HEK293 (cell line): ENCODE measurements around the gene IMP3.

Experiments
- CTCF ChIA-PET: fragments of 350-600 bp; formaldehyde crosslinking; extraction: SDS; loops from one replicate; lab custom pipeline; 2021; ENCODE audit warnings: antibody characterized with exemption; lab: Yijun Ruan, JAX
- POLR2A ChIA-PET: fragments of 300-600 bp; formaldehyde crosslinking; extraction: SDS; loops from one replicate; lab custom pipeline; 2020; ENCODE audit warnings: antibody characterized with exemption, inconsistent platforms; lab: Yijun Ruan, JAX
- H3K27ac ChIP-seq: fragments of 200-500 bp; sonication (Bioruptor generic); 2 replicates; pipeline ENCODE4 v1.5.1; 2014; ENCODE audit warnings: low read depth, low read length, control low read depth, inconsistent platforms; ENCODE audit errors: extremely low read depth
- H3K36me3 ChIP-seq, 2 experiments: fragments of 200-500 bp in 1 of 2; sonication (Bioruptor generic) in 1 of 2; 1 replicate in 1 of 2; 2 replicates in 1 of 2; pipeline ENCODE4 v1.5.1; 2014 to 2017; ENCODE audit warnings: inconsistent platforms in 2 of 2, low read length in 2 of 2; ENCODE audit not compliant: control insufficient read depth in 2 of 2, insufficient read depth in 1 of 2
- H3K4me1 ChIP-seq: fragments of 200-500 bp; sonication (Bioruptor generic); 2 replicates; pipeline ENCODE4 v1.5.1; 2014; ENCODE audit warnings: mild to moderate bottlenecking, low read length, inconsistent platforms; ENCODE audit not compliant: control insufficient read depth, insufficient read depth
- H3K4me3 ChIP-seq: 2 replicates; pipeline ENCODE4 v1.5.1; 2011; ENCODE audit warnings: low read depth, mild to moderate bottlenecking, control low read depth, low read length, moderate library complexity
- H3K9me3 ChIP-seq: fragments of 200-500 bp; sonication (Bioruptor generic); 2 replicates; pipeline ENCODE4 v1.5.1; 2014; ENCODE audit warnings: low read depth, low read length, inconsistent platforms; ENCODE audit not compliant: control insufficient read depth, insufficient read depth
- PRDM1 ChIP-seq: fragments of 450-650 bp; formaldehyde crosslinking; IDR thresholded peaks from 2 replicates; pipeline ENCODE4; 2016; ENCODE audit warnings: missing biosample characterization, missing genetic modification characterization
- SCRT1 ChIP-seq: fragments of 450-650 bp; formaldehyde crosslinking; IDR thresholded peaks from 2 replicates; pipeline ENCODE4 v1.5.1; 2016; ENCODE audit warnings: missing biosample characterization, missing genetic modification characterization, borderline replicate concordance
- SCRT2 ChIP-seq: fragments of 450-650 bp; formaldehyde crosslinking; IDR thresholded peaks from 2 replicates; pipeline ENCODE4 v1.5.1; 2016; ENCODE audit warnings: missing biosample characterization, missing genetic modification characterization
- SP7 ChIP-seq: fragments of 450-650 bp; formaldehyde crosslinking; IDR thresholded peaks from 2 replicates; pipeline ENCODE4 v1.5.1; 2016; ENCODE audit warnings: missing biosample characterization, missing genetic modification characterization
- ZNF157 ChIP-seq: fragments of 450-650 bp; formaldehyde crosslinking; IDR thresholded peaks from 2 replicates; pipeline ENCODE4 v1.5.1; 2016; ENCODE audit warnings: missing biosample characterization, missing genetic modification characterization
- ZNF391 ChIP-seq: fragments of 450-650 bp; formaldehyde crosslinking; IDR thresholded peaks from 2 replicates; pipeline ENCODE4 v1.5.1; 2016; ENCODE audit warnings: low read depth, missing biosample characterization, missing genetic modification characterization, borderline replicate concordance
- ZNF514 ChIP-seq: fragments of 450-650 bp; formaldehyde crosslinking; IDR thresholded peaks from 2 replicates; pipeline ENCODE4 v1.5.1; 2016; ENCODE audit warnings: missing biosample characterization, missing genetic modification characterization
- ZNF558 ChIP-seq: fragments of 450-650 bp; formaldehyde crosslinking; IDR thresholded peaks from 2 replicates; pipeline ENCODE4 v1.5.1; 2016; ENCODE audit warnings: missing biosample characterization, missing genetic modification characterization
- ZNF792 ChIP-seq: fragments of 450-650 bp; formaldehyde crosslinking; IDR thresholded peaks from 2 replicates; pipeline ENCODE4 v1.5.1; 2016; ENCODE audit warnings: missing biosample characterization, missing genetic modification characterization
- TF ChIP-seq, protein P1 (sequence below): fragments of 450-650 bp; formaldehyde crosslinking; IDR thresholded peaks from 2 replicates; pipeline ENCODE4 v1.5.1; 2017; ENCODE audit warnings: missing biosample characterization, missing genetic modification characterization
- TF ChIP-seq, protein P2 (sequence below): fragments of 450-650 bp; formaldehyde crosslinking; IDR thresholded peaks from 2 replicates; pipeline ENCODE4 v1.5.1; 2016; ENCODE audit warnings: missing biosample characterization, missing genetic modification characterization
- TF ChIP-seq, protein P3 (sequence below): fragments of 450-650 bp; formaldehyde crosslinking; conservative IDR thresholded peaks from 2 replicates; pipeline ENCODE4 v1.5.1; 2016; ENCODE audit warnings: low read depth, missing biosample characterization, missing genetic modification characterization

The IMP3 gene

DNA sequence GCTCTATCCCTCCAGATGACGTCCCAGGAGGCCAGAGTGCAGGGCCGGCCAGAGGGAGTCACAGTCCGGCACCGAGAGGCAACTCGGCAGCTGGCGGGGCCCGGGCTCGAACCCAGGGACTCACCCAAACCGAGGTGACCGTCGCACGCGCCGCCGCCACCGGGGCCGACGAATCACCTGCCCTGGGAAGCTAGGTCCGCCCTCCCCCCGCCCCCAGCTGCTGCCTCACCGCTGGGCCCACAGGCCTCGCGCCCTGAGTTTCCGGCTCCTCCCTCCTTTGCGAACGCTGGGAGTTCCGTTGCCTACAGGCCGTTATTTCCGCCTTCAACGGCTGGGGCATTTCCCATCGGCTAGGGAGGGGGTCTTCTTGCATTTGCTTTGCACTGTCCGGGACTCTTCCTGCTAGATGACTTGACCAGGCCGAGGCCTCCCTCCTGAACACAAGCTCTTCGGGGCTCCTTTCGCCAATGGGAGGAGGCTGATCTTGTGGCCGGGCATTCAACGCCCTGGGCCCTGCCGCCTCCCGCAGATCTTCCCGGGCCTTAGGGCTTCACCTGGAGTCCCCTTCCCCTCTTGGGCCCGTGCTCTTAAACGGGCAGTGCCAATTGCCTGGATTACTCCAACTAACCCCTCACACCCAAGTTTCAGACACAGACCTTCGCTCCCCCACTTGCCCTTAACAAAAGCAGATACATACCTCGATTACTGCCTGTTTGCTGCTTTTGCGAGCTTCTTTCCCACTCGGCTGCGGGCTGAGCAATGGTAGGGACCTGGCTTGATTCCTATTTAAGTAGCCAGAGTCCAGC, 14.3 kb downstream of the IMP3 start, which contains the start of gene SNUPN (continued):
- TF ChIP-seq, protein P1, sequence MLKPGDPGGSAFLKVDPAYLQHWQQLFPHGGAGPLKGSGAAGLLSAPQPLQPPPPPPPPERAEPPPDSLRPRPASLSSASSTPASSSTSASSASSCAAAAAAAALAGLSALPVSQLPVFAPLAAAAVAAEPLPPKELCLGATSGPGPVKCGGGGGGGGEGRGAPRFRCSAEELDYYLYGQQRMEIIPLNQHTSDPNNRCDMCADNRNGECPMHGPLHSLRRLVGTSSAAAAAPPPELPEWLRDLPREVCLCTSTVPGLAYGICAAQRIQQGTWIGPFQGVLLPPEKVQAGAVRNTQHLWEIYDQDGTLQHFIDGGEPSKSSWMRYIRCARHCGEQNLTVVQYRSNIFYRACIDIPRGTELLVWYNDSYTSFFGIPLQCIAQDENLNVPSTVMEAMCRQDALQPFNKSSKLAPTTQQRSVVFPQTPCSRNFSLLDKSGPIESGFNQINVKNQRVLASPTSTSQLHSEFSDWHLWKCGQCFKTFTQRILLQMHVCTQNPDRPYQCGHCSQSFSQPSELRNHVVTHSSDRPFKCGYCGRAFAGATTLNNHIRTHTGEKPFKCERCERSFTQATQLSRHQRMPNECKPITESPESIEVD (tag by site-specific recombination) = no peak
- TF ChIP-seq, protein P2, sequence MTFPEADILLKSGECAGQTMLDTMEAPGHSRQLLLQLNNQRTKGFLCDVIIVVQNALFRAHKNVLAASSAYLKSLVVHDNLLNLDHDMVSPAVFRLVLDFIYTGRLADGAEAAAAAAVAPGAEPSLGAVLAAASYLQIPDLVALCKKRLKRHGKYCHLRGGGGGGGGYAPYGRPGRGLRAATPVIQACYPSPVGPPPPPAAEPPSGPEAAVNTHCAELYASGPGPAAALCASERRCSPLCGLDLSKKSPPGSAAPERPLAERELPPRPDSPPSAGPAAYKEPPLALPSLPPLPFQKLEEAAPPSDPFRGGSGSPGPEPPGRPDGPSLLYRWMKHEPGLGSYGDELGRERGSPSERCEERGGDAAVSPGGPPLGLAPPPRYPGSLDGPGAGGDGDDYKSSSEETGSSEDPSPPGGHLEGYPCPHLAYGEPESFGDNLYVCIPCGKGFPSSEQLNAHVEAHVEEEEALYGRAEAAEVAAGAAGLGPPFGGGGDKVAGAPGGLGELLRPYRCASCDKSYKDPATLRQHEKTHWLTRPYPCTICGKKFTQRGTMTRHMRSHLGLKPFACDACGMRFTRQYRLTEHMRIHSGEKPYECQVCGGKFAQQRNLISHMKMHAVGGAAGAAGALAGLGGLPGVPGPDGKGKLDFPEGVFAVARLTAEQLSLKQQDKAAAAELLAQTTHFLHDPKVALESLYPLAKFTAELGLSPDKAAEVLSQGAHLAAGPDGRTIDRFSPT (tag by site-specific recombination) = peak; percentile 81
- TF ChIP-seq PRDM1 (tag by site-specific recombination) = no peak
- TF ChIP-seq SP7 (tag by site-specific recombination) = peak; percentile 92
- no peak for TF ChIP-seq ZNF157 (tag by site-specific recombination)
- TF ChIP-seq, protein P3, sequence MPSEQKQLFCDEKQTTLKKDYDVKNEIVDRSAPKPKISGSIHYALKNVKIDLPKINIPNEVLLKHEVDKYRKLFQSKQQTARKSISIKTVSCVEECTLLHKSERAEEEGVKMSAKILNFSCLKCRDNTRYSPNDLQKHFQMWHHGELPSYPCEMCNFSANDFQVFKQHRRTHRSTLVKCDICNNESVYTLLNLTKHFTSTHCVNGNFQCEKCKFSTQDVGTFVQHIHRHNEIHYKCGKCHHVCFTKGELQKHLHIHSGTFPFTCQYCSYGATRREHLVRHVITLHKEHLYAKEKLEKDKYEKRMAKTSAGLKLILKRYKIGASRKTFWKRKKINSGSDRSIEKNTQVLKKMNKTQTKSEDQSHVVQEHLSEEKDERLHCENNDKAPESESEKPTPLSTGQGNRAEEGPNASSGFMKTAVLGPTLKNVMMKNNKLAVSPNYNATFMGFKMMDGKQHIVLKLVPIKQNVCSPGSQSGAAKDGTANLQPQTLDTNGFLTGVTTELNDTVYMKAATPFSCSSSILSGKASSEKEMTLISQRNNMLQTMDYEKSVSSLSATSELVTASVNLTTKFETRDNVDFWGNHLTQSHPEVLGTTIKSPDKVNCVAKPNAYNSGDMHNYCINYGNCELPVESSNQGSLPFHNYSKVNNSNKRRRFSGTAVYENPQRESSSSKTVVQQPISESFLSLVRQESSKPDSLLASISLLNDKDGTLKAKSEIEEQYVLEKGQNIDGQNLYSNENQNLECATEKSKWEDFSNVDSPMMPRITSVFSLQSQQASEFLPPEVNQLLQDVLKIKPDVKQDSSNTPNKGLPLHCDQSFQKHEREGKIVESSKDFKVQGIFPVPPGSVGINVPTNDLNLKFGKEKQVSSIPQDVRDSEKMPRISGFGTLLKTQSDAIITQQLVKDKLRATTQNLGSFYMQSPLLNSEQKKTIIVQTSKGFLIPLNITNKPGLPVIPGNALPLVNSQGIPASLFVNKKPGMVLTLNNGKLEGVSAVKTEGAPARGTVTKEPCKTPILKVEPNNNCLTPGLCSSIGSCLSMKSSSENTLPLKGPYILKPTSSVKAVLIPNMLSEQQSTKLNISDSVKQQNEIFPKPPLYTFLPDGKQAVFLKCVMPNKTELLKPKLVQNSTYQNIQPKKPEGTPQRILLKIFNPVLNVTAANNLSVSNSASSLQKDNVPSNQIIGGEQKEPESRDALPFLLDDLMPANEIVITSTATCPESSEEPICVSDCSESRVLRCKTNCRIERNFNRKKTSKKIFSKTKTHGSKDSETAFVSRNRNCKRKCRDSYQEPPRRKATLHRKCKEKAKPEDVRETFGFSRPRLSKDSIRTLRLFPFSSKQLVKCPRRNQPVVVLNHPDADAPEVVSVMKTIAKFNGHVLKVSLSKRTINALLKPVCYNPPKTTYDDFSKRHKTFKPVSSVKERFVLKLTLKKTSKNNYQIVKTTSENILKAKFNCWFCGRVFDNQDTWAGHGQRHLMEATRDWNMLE (tag by site-specific recombination) = peak; percentile 57
- no peak for TF ChIP-seq ZNF514 (tag by site-specific recombination)

DNA sequence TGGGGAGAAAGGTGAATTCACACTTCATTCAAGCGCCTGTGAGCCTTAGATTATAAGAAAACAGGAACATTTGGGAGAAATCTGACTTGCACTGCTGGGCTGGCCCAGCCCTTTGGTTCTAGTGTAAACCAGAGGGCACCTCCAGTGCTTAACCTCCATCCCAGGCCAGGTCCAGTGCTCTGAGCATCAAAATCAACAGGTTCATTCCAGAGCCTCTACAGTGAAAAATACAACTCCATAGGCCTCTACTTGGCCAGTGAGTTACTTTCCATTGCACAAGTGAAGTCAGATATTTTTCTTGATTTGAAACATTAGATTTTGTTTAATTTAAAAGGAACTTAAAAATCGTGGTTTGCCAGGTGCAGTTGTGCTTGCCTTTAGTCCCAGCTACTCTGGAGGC, 17.5 kb downstream of the IMP3 start:
- Histone ChIP-seq H3K36me3 (peaks cover 22 to 30% of the 10 kb centered on the region in 2 experiments), H3K27ac (no peak overlapping the region), H3K9me3 (no peaks in the 10 kb centered on the region), H3K4me3 (no peak overlapping the region), H3K4me1 (no peaks in the 10 kb centered on the region; the same call in 1 of the 2 replicates)
- CTCF ChIA-PET = interaction anchor here (0.8 kb wide), 1 partner anchor 417 kb away, joined by 5 read pairs; no protein-coding TSS in a partner anchor
- TF ChIP-seq SCRT1 (tag by site-specific recombination) (peak; percentile 69), ZNF391 (tag by site-specific recombination) (no peak), ZNF558 (tag by site-specific recombination) (no peak), SCRT2 (tag by site-specific recombination) (peak; percentile 80), ZNF792 (no peak)
- POLR2A ChIA-PET = no interaction called here
